Adrenal gland (tissue), 12 donors: Measurements from ENCODE around the gene ANXA1. TPM values are rescaled to one million over a fixed set of nuclear protein-coding genes. Genes with fewer than 3 reads are reported as not detected.

Source experiments
- DNase-seq, 7 donors: peaks; one replicate each; pipeline ENCODE4 v3.0.0-alpha.2; 2019 to 2020
- H3K27ac ChIP-seq, 5 donors: fragments of 200-600 bp; sonication (generic) in 4 of 5; 1 replicate in 3 of 5; 2 replicates in 2 of 5; pipeline versions ENCODE4 v1.5.1 to v1.8.0; 2016 to 2020; ENCODE audit warnings: mild to moderate bottlenecking in 1 of 5
- H3K27me3 ChIP-seq: fragments of 200-600 bp; 2 replicates; pipeline ENCODE4 v1.8.0; 2021
- H3K36me3 ChIP-seq, 2 donors: fragments of 200-600 bp; replicated peaks in 1 of 2; 1 replicate in 1 of 2; 2 replicates in 1 of 2; pipeline versions ENCODE4 v1.5.1 to v1.8.0; 2018 to 2022
- H3K4me1 ChIP-seq, 2 donors: fragments of 200-600 bp; replicated peaks in 1 of 2; 1 replicate in 1 of 2; 2 replicates in 1 of 2; pipeline versions ENCODE4 v1.5.1 to v1.8.0; 2018 to 2021
- H3K4me3 ChIP-seq, 4 donors: fragments of 200-600 bp; sonication (generic) in 3 of 4; one replicate each; pipeline ENCODE4 v1.5.1; 2016 to 2018
- H3K9me3 ChIP-seq, 3 donors: fragments of 200-600 bp; sonication (generic) in 1 of 3; replicated peaks in 1 of 3; 1 replicate in 2 of 3; 2 replicates in 1 of 3; pipeline versions ENCODE4 v1.5.1 to v1.8.0; 2016 to 2021
- CTCF ChIP-seq, 6 experiments: fragments of 450-650 bp in 4 of 6; fragments of 200-600 bp in 2 of 6; sonication (generic) in 1 of 6; IDR thresholded peaks; 1 replicate in 5 of 6; 2 replicates in 1 of 6; pipeline versions ENCODE4 v1.5.1 to v1.8.0; 2016 to 2021; ENCODE audit warnings: antibody characterized with exemption in 6 of 6, mild to moderate bottlenecking in 2 of 6, moderate library complexity in 1 of 6
- POLR2A ChIP-seq, 2 donors: fragments of 450-650 bp; IDR thresholded peaks; one replicate each; pipeline ENCODE4 v1.6.1; 2017; ENCODE audit warnings: antibody characterized with exemption in 2 of 2, mild to moderate bottlenecking in 2 of 2, moderate library complexity in 1 of 2
- WGBS, 4 donors: extraction: QIAGEN DNeasy Blood & Tissue Kit in 2 of 4; methylation state at CpG; one replicate each; pipeline versions ENCODE4 v1.1.5 to v1.1.7; 2013 to 2017; 5-methylcytosine and 5-hydroxymethylcytosine counted together
- intact Hi-C, 2 donors: fragments of 100-400 bp; cut with DNase I; formaldehyde crosslinking; loops; one replicate each; pipeline versions ENCODE4 v1.14.1 to v1.15.0; 2022 to 2023
- polyA plus RNA-seq, 3 donors: library from polyadenylated mRNA; stranded (reverse); fragments of 200-250 nt in 2 of 3; fragments of 350-450 nt in 1 of 3; fragmentation: Illumina TruSeq in 1 of 3; extraction: RNeasy Lipid Tissue Mini Kit (QIAGEN cat#74804) in 1 of 3; gene quantifications; one replicate each; pipeline ENCODE4 v1.2.3, GENCODE V29; 2013 to 2014
- total RNA-seq, 9 donors: library from RNA; depleted of rRNA in 4 of 9; stranded (reverse); fragments of >200 nt in 4 of 9; fragments of 120-200 nt in 1 of 9; fragmentation: NEBNext Ultra II Directional in 1 of 9; extraction: Animal tissue kit (Norgen Biotek cat#: 25700) in 1 of 9; gene quantifications; one replicate each; pipeline versions ENCODE4 v1.1.0 to v1.2.4, GENCODE V29; 2013 to 2023
- donor health status: healthy with polysubstance abuse.
- donor health status: Bipolar disorder and iron deficiency.
- donor health status: DM: yes; HTN: yes; CAD: no.
- donor health status: DM: no; HTN: no; CAD: no.
- donor health status: DM: no; HTN: no; CAD: no.
- donor health status: DM: yes; HTN: yes; CAD: no.

The ANXA1 gene
- total and polyA plus RNA-seq, 12 donors, result 16.5 to 114 (median 63.4) TPM

GRCh38 chr9:73178044-73178443 lies 26.4 kb downstream of the ANXA1 start:
- TF ChIP-seq POLR2A (IDR thresholded peaks at IDR 0.05) (no peak), CTCF (IDR thresholded peaks at IDR 0.05) (no peak)
- Histone ChIP-seq H3K36me3 (no peaks in the 10 kb centered on the region), H3K27me3 (no peaks in the 10 kb centered on the region), H3K27ac (no peak overlapping the region), H3K9me3 (no peaks in the 10 kb centered on the region), H3K4me3 (no peak overlapping the region), H3K4me1 (peaks cover 0 to 11% of the 10 kb centered on the region in 2 donors)
- intact Hi-C loops, result no loop called here
- 65 to 93% (median 81%) methylated on average over 2 of the region's 2 CpGs for WGBS, 4 donors
- no peak for DNase-seq

- 28 to 41% (median 35%) methylated on average over 3 of the region's 3 CpGs for WGBS, 4 donors
- TF ChIP-seq POLR2A (IDR thresholded peaks at IDR 0.05) (no peak), CTCF (IDR thresholded peaks at IDR 0.05) (no peak)
- Histone ChIP-seq H3K9me3 (no peaks in the 10 kb centered on the region), H3K4me3 (no peak overlapping the region), H3K27ac (no peak overlapping the region), H3K4me1 (peaks cover 0 to 11% of the 10 kb centered on the region in 2 donors), H3K27me3 (no peaks in the 10 kb centered on the region), H3K36me3 (no peaks in the 10 kb centered on the region)
- peak in 4 of 7 donors; percentile 22 to 48 (median 33) for DNase-seq
- intact Hi-C loops, result no loop called here
These were observed 27.9 kb downstream of the ANXA1 start for GRCh38 chr9:73179589-73179988.

GRCh38 chr9:73180403-73180802 lies 28.7 kb downstream of the ANXA1 start:
- TF ChIP-seq POLR2A (IDR thresholded peaks at IDR 0.05) (no peak), CTCF (IDR thresholded peaks at IDR 0.05) (no peak)
- Histone ChIP-seq H3K9me3 (no peaks in the 10 kb centered on the region), H3K4me3 (no peak overlapping the region), H3K36me3 (no peaks in the 10 kb centered on the region), H3K27ac (no peak overlapping the region), H3K27me3 (no peaks in the 10 kb centered on the region), H3K4me1 (peaks cover 0 to 11% of the 10 kb centered on the region in 2 donors)
- no peak for DNase-seq
- intact Hi-C loops, result loop anchor here in 1 of 2 donors (5.0 kb wide), 1 partner anchor 73 kb away; no protein-coding TSS in a partner anchor
- WGBS, 4 donors, result 39 to 61% (median 48%) methylated on average over 1 of the region's 1 CpG

GRCh38 chr9:73182928-73183327 lies 31.3 kb downstream of the ANXA1 start:
- peaks cover 0 to 12% (median 0%) of the 10 kb centered on the region in 3 donors for H3K9me3 ChIP-seq
- H3K36me3 ChIP-seq, result no peaks in the 10 kb centered on the region
- WGBS, 4 donors, result 84 to 90% (median 87%) methylated on average over 1 of the region's 1 CpG
- intact Hi-C loops, result loop anchor here in 1 of 2 donors (5.0 kb wide), 1 partner anchor 76 kb away; no protein-coding TSS in a partner anchor
- no peak for DNase-seq
- TF ChIP-seq CTCF (IDR thresholded peaks at IDR 0.05) (no peak), POLR2A (IDR thresholded peaks at IDR 0.05) (no peak)
- no peak overlapping the region for H3K27ac ChIP-seq
- peaks cover 0 to 11% of the 10 kb centered on the region in 2 donors for H3K4me1 ChIP-seq
- H3K27me3 ChIP-seq, result no peaks in the 10 kb centered on the region
- H3K4me3 ChIP-seq, result no peak overlapping the region
